GM12878 (cell line): ENCODE measurements around the gene MAST2. TPM values are rescaled to one million over a fixed set of nuclear protein-coding genes. Genes with fewer than 3 reads are reported as not detected.
A peak's percentile ranks its signal among the peaks of the same experiment; 100 is the strongest.

Experiments
- ATAC-seq: fragments of 200-7000 bp; cut with Tn5 transposase; 3 replicates; pipeline ENCODE4 v1.9.1; 2020; ENCODE audit warnings: mild to moderate bottlenecking, moderate library complexity
- BruUV-seq: library from RNA; stranded (reverse); fragments of 400-500 nt; replicated peaks from 2 replicates; lab custom pipeline; 2021; lab: Mats Ljungman, UMichigan
- CTCF ChIA-PET: fragments of 300-600 bp; sonication (Branson Sonifier 250); formaldehyde crosslinking; extraction: SDS; loops from one replicate; lab custom pipeline; 2021; ENCODE audit warnings: inconsistent platforms; lab: Yijun Ruan, JAX
- POLR2A ChIA-PET: fragments of 350-600 bp; formaldehyde crosslinking; extraction: SDS; loops from one replicate; lab custom pipeline; 2021; ENCODE audit warnings: inconsistent platforms; lab: Charles Lee
- RAD21 ChIA-PET: fragments of 300-600 bp; sonication (Branson Sonifier 250); formaldehyde crosslinking; loops from one replicate; lab custom pipeline; 2023; ENCODE audit warnings: antibody characterized with exemption; ENCODE audit not compliant: unreplicated experiment; lab: Charles Lee
- SMC1A ChIA-PET: fragments of 300-600 bp; sonication (Branson Sonifier 250); formaldehyde crosslinking; loops from one replicate; lab custom pipeline; 2023; ENCODE audit not compliant: unreplicated experiment, uncharacterized antibody; lab: Charles Lee
- DNase-seq: peaks from one replicate; pipeline ENCODE4 v3.0.0-alpha.2; 2011; ENCODE audit warnings: low read depth, low spot score
- FAIRE-seq: peaks from 3 replicates; lab custom pipeline; 2011; peaks lifted over from hg19 to GRCh38; lab: Jason Lieb, UNC
- H2AFZ ChIP-seq: 2 replicates; pipeline ENCODE4 v1.6.0; 2011; ENCODE audit warnings: low read depth, low read length, control low read depth; ENCODE audit not compliant: control insufficient read depth
- H3K27ac ChIP-seq: 2 replicates; pipeline ENCODE4 v1.5.1; 2011; ENCODE audit warnings: control low read depth; ENCODE audit not compliant: control insufficient read depth, insufficient read depth
- H3K27me3 ChIP-seq, 2 experiments: replicated peaks in 1 of 2; 2 replicates each; pipeline versions ENCODE4 v1.6.0 to v1.6.1; 2011; ENCODE audit warnings: low read length in 1 of 2; ENCODE audit not compliant: control insufficient read depth in 2 of 2, insufficient read depth in 2 of 2
- H3K36me3 ChIP-seq, 2 experiments: 2 replicates each; pipeline ENCODE4 v1.5.1; 2011; ENCODE audit warnings: low read length in 1 of 2; ENCODE audit not compliant: control insufficient read depth in 2 of 2, insufficient read depth in 2 of 2
- H3K4me1 ChIP-seq: 2 replicates; pipeline ENCODE4 v1.6.1; 2011; ENCODE audit warnings: mild to moderate bottlenecking, low read length, moderate library complexity, mixed read lengths; ENCODE audit not compliant: control insufficient read depth, insufficient read depth
- H3K4me2 ChIP-seq: 2 replicates; pipeline ENCODE4 v1.6.0; 2011; ENCODE audit warnings: control low read depth; ENCODE audit not compliant: control insufficient read depth, insufficient read depth
- H3K4me3 ChIP-seq: fragments of 200-600 bp; sonication (generic); 2 replicates; pipeline ENCODE4 v1.5.1; 2016
- H3K79me2 ChIP-seq: 2 replicates; pipeline ENCODE4 v1.6.0; 2011; ENCODE audit warnings: low read length; ENCODE audit not compliant: control insufficient read depth, insufficient read depth
- H3K9ac ChIP-seq: 2 replicates; pipeline ENCODE4 v1.8.0; 2011; ENCODE audit warnings: low read length, control low read depth, mixed read lengths; ENCODE audit not compliant: control insufficient read depth, insufficient read depth
- H3K9me3 ChIP-seq: replicated peaks from 3 replicates; pipeline ENCODE4 v1.5.1; 2011; ENCODE audit warnings: mild to moderate bottlenecking, low read length; ENCODE audit not compliant: control insufficient read depth, insufficient read depth
- H4K20me1 ChIP-seq: 2 replicates; pipeline ENCODE4 v1.6.0; 2011; ENCODE audit not compliant: control insufficient read depth, insufficient read depth
- ATF7 ChIP-seq: fragments of 450-650 bp; IDR thresholded peaks from 2 replicates; pipeline ENCODE4 v1.6.1; 2016; ENCODE audit warnings: low read depth, mild to moderate bottlenecking
- E2F8 ChIP-seq: fragments of 450-650 bp; IDR thresholded peaks from 2 replicates; pipeline ENCODE4 v1.6.1; 2018; ENCODE audit warnings: mild to moderate bottlenecking, low read depth, moderate library complexity; ENCODE audit not compliant: partially characterized antibody
- NFIC ChIP-seq: IDR thresholded peaks from 2 replicates; pipeline ENCODE4 v1.6.1; 2012; ENCODE audit warnings: low read depth, mild to moderate bottlenecking, inconsistent platforms, low read length, moderate library complexity
- SRF ChIP-seq, 2 experiments: IDR thresholded peaks; 2 replicates each; pipeline ENCODE4 v1.6.1; 2011; ENCODE audit warnings: low read depth in 2 of 2, low read length in 2 of 2, mild to moderate bottlenecking in 1 of 2, moderate library complexity in 1 of 2
- ZNF24 ChIP-seq: fragments of 450-650 bp; IDR thresholded peaks from 2 replicates; pipeline ENCODE4 v1.6.1; 2017; ENCODE audit warnings: antibody characterized with exemption, mild to moderate bottlenecking
- in situ Hi-C: fragments of 300-500 bp; cut with MboI; formaldehyde crosslinking; loops from 9 replicates; pipeline ENCODE4 v1.14.3; 2018; ENCODE audit warnings: mixed read lengths
- intact Hi-C: fragments of 100-400 bp; cut with micrococcal nuclease; formaldehyde crosslinking; loops from one replicate; pipeline ENCODE4 v1.14.2; 2022; ENCODE audit not compliant: unreplicated experiment
- polyA plus RNA-seq, 11 experiments: library from polyadenylated mRNA; depleted of rRNA in 4 of 11; unstranded in 6 of 11; stranded (reverse) in 5 of 11; fragments of >200 nt; fragmentation: Nextera tagmentation in 4 of 11; fragmentation: Illumina TruSeq in 1 of 11; extraction: Ambion mirVana in 4 of 11; extraction: Trizol in 1 of 11; gene quantifications; 1 replicate in 1 of 11; 2 replicates in 10 of 11; pipeline versions ENCODE4 v1.2.1 to v1.2.3, GENCODE V29; 2011 to 2016; ENCODE audit warnings: inconsistent platforms in 2 of 11, missing spikeins in 2 of 11, low read depth in 1 of 11
- total RNA-seq, 4 experiments: library from RNA; depleted of rRNA in 3 of 4; stranded (reverse); fragments of >200 nt in 3 of 4; fragmentation: Illumina TruSeq in 1 of 4; extraction: Trizol in 1 of 4; gene quantifications; 2 replicates each; pipeline versions ENCODE4 v1.2.1 to v1.2.3, GENCODE V29; 2013 to 2021

MAST2 gene
- total and polyA plus RNA-seq, 10 of the 15 experiments (the other 5 are each of a cell fraction or from before 2014, with no cell fraction given), result 1.0 to 28.7 (median 13.8) TPM

- Histone ChIP-seq H3K4me3 (no peak overlapping the region), H3K9ac (no peak overlapping the region), H3K4me1 (no peaks in the 10 kb centered on the region)
- peak; percentile 75 for FAIRE-seq
- in situ Hi-C loops, result no loop called here
- RAD21 ChIA-PET, result interaction anchor here (0.7 to 1.3 kb wide), 3 partner anchors 10 to 124 kb away, joined by 3 read pairs; partner anchors contain the start of gene GPBP1L1
- TF ChIP-seq NFIC (no peak), ZNF24 (peak; percentile 66; the same call in 1 of the 2 replicates), E2F8 (no peak), ATF7 (peak; percentile 19; the same call in 1 of the 2 replicates), SRF (IDR thresholded peaks at IDR 0.05; ENCODE audit: low read depth in 2 of 2, low read length in 2 of 2) (no peak)
- TF ChIP-seq, all 136 proteins: peak for 2
- Histone ChIP-seq H3K27me3 (no peaks in the 10 kb centered on the region), H2AFZ (no peak overlapping the region), H4K20me1 (no peaks in the 10 kb centered on the region), H3K79me2 (peaks cover 19% of the 10 kb centered on the region), H3K27ac (no peak overlapping the region), H3K36me3 (0 out of 4 replicates have a peak, but pooled peaks cover 0 to 2% of the 10 kb centered on the region in 2 experiments), H3K9me3 (no peaks in the 10 kb centered on the region), H3K4me2 (peak overlapping the region; percentile 31)
- SMC1A ChIA-PET, result no interaction called here
- no peak for DNase-seq
- CTCF ChIA-PET, result interaction anchor here (0.8 kb wide), 1 partner anchor 124 kb away, joined by 3 read pairs; the partner anchor contains the start of gene GPBP1L1
- POLR2A ChIA-PET, result interaction anchor here (1.6 kb wide), 1 partner anchor 123 kb away, joined by 9 read pairs; no protein-coding TSS in a partner anchor
- ATAC-seq, result peak; percentile 29
- intact Hi-C loops, result no loop called here
- BruUV-seq, result no TSS peak
Measured at GRCh38 chr1:45809761-45810160, 6.3 kb downstream of the MAST2 start.
